Dedifferentiated amniotic fluid mesenchymal stem cell (primary cell): ENCODE results near the gene DAGLA.

Experiments
- DNase-seq: peaks from one replicate; pipeline ENCODE4 v3.0.0-alpha.2; 2016; ENCODE audit errors: extremely low spot score

DAGLA gene

GRCh38 chr11:61763930-61764605 lies 83.9 kb downstream of the DAGLA start:
- no peak for DNase-seq

GRCh38 chr11:61764606-61765260 lies 84.5 kb downstream of the DAGLA start:
- no peak for DNase-seq

GRCh38 chr11:61765550-61766253 lies 85.5 kb downstream of the DAGLA start:
- no peak for DNase-seq

GRCh38 chr11:61766353-61766841 lies 86.2 kb downstream of the DAGLA start:
- no peak for DNase-seq

GRCh38 chr11:61768376-61769076 lies 88.3 kb downstream of the DAGLA start:
- DNase-seq = no peak

GRCh38 chr11:61769169-61769920 lies 89.2 kb downstream of the DAGLA start:
- no peak for DNase-seq

GRCh38 chr11:61769946-61770683 lies 89.9 kb downstream of the DAGLA start:
- no peak for DNase-seq

GRCh38 chr11:61771195-61771894 lies 91.2 kb downstream of the DAGLA start:
- no peak for DNase-seq

- no peak for DNase-seq
Measured at GRCh38 chr11:61771985-61772455, 91.8 kb downstream of the DAGLA start.

- no peak for DNase-seq
Measured at GRCh38 chr11:61773356-61773755, 93.2 kb downstream of the DAGLA start.

GRCh38 chr11:61773809-61774208 lies 93.6 kb downstream of the DAGLA start:
- no peak for DNase-seq

GRCh38 chr11:61774411-61774810 lies 94.2 kb downstream of the DAGLA start:
- no peak for DNase-seq

GRCh38 chr11:61775106-61775505 lies 94.9 kb downstream of the DAGLA start:
- DNase-seq = no peak

- DNase-seq = no peak
Measured at GRCh38 chr11:61775606-61776554, 95.7 kb downstream of the DAGLA start.

- no peak for DNase-seq
Measured at GRCh38 chr11:61776561-61777075, 96.4 kb downstream of the DAGLA start.

GRCh38 chr11:61777234-61778090 lies 97.3 kb downstream of the DAGLA start:
- no peak for DNase-seq

- DNase-seq = no peak
Measured at GRCh38 chr11:61778357-61778886, 98.2 kb downstream of the DAGLA start.
